Upper lobe of left lung (tissue), 4 donors: ENCODE data around the gene GKN2.

Source experiments
- CTCF ChIP-seq, 6 experiments: fragments of 450-650 bp in 4 of 6; fragments of 200-600 bp in 2 of 6; sonication (generic) in 2 of 6; IDR thresholded peaks; one replicate each; pipeline ENCODE4 v1.5.1; 2016 to 2019; ENCODE audit warnings: antibody characterized with exemption in 6 of 6
- EP300 ChIP-seq, 4 donors: sonication (generic); formaldehyde crosslinking; IDR thresholded peaks; one replicate each; pipeline ENCODE4 v1.5.1; 2017; ENCODE audit warnings: antibody characterized with exemption in 4 of 4, control low read depth in 2 of 4
- POLR2A ChIP-seq, 4 donors: fragments of 450-650 bp; IDR thresholded peaks; one replicate each; pipeline ENCODE4 v1.5.1; 2016 to 2017; ENCODE audit warnings: antibody characterized with exemption in 4 of 4, mild to moderate bottlenecking in 2 of 4
- POLR2AphosphoS5 ChIP-seq, 2 donors: sonication (generic); formaldehyde crosslinking; IDR thresholded peaks; one replicate each; pipeline ENCODE4 v1.5.1; 2017; ENCODE audit warnings: antibody characterized with exemption in 2 of 2

GRCh38 chr2:68992933-68993332 is 40.2 kb upstream of the GKN2 start:
- TF ChIP-seq CTCF (IDR thresholded peaks at IDR 0.05): no peak
- no peak for TF ChIP-seq POLR2A (IDR thresholded peaks at IDR 0.05)
- no peak for TF ChIP-seq POLR2AphosphoS5 (IDR thresholded peaks at IDR 0.05)
- TF ChIP-seq EP300 (IDR thresholded peaks at IDR 0.05): no peak
